GM19395 (cell line): ENCODE results near the gene DDX46.
A peak's percentile ranks its signal among the peaks of the same experiment; 100 is the strongest.
"Not testable (repeated sequence)": the region's sequence is repeated elsewhere in the genome, so short reads cannot be mapped to it uniquely, and the experiment has no call there.

Source experiments
- ATAC-seq: cut with Tn5 transposase; IDR thresholded peaks from one replicate; pipeline ENCODE4 v1.9.1; 2021; ENCODE audit warnings: mild to moderate bottlenecking, moderate library complexity; ENCODE audit not compliant: unreplicated experiment

DDX46 gene

GRCh38 chr5:134838361-134838760 is 79.8 kb downstream of the DDX46 start:
- ATAC-seq: not testable (repeated sequence)

- ATAC-seq: no peak
These were observed 82.2 kb downstream of the DDX46 start for GRCh38 chr5:134840811-134841210.

- no peak for ATAC-seq
These were observed 85.7 kb downstream of the DDX46 start for GRCh38 chr5:134844252-134844651.

DNA sequence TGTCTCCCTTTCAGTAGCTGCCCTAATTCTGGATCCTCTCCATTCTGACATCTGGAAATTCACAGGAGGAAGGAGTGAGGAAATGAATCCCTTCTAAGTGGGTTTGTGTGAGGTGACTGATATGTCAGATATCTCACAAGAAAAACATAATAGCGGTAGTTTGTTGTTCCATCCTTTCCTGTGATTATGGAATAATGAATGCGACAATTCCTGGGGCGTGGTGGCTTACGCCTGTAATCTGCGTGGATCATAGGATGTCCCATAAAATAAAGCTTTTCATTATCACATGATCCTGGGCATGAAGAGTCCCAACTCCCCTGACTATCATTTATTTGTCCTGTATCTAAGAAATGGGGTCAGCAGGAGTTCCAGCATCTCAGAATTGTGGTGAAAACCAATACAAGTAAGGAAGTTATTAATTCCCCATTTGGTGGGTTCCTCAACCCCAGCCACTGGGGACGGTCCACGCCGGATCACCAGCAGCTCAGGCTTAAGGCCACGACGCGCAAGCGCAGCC is 86.8 kb downstream of the DDX46 start:
- ATAC-seq: no peak

DNA sequence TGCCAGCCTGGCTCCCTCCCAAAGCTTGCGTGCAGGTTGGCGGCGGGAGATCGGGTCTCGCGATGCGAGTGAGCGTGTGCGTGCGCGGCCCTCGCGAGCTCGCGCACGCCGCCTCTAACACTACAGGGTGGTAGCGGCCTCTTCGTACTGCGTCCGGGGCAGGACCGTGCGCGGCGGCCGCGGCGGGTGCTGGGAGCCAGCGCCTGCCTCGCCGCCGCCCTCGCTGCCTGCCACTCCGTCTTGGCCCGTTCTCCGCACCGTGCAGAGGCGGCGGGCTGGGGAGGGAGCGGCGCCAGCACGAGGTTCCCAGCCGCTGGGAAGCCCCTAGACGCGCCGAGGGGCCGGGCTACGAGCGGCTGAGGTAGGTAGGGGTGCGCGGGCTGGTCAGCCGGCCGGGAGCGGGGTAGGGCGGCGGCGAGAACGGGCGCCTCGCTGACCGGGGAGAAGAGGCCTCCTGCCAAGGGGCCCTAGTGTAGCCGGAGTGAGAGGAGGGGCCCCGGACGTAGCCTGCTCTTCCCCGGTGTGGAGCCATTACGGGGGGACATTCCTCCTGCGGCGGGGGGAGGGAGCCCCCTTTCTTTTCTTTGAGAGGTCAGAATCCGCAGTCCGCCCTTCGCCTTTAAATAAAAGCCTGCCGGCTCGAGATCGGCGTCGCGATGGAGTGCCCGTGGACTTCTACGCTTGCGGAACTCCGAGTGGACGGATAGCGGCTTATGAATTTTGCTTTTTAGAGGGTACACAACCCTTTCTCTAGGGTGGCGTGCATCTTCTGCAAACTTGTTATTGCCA is 87.5 kb downstream of the DDX46 start, which contains the start of gene C5orf24:
Gene C5orf24, plus strand, starts transcription at position 117 of the 789 bp plus-strand sequence. CDS start 8,933 bp downstream, outside the sequence.
- peak; percentile 94 for ATAC-seq

DNA sequence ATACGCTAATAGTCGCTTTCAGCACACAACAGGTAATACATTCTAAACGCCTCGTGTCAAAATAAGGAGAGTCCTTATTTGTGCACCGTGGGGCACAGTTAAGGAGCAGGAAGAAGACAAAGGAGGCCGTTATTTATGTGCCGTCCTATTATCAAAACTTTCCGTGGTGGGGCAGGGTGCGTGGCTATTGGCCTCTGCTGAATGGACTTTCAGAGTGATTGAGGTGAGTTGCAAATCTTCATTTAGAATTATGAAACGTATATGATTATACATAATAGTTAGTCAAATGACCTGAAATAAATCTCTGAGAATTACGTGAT is 88.0 kb downstream of the DDX46 start:
- peak; percentile 13 for ATAC-seq

GRCh38 chr5:134849434-134849933 is 90.9 kb downstream of the DDX46 start:
- ATAC-seq: not testable (repeated sequence)

DNA sequence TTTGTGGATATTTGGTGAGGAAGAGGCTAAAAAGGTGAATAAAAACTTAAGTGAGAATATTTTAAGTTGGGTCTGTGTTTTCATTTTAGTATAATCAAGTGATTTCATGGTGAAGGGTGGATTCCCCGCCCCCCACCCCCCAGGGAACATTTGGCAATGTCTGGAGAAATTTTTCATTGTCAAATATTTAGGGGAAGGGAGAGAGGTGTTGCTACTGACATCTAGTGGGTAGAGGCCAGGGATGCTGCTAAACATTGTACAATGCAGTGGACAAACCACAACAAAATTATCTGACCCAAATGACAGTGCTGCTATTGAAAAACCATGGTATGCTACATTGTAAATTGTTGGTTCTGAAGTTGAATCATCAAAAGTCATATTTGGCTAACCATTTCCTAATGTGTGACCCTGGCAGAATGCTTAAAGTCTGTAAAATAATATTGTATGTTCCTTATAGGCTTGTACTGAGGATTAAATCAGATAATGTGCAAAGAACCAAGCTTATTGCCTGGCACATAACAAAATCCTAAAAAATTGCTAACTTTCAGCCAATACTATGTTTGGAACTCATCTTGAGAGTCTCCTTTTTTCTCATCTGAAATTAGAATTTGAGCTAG is 92.8 kb downstream of the DDX46 start:
- no peak for ATAC-seq

DNA sequence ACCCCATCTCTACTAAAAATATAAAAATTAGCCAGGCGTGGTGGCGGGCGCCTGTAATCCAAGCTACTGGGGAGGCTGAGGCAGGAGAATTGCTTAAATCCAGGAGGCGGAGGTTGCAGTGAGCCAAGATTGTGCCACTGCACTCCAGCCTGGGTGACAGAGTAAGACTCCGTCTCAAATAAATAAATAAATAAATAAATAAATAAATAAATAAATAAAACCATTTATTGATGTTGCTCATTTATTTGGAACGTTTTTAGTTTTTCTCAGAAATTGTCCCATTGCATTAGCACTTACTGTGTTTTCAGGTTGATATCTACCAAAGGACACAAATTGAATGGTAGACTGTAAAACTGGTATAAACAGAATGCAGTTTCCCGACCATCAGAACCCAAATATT is 97.9 kb downstream of the DDX46 start:
- ATAC-seq: not testable (repeated sequence)

DNA sequence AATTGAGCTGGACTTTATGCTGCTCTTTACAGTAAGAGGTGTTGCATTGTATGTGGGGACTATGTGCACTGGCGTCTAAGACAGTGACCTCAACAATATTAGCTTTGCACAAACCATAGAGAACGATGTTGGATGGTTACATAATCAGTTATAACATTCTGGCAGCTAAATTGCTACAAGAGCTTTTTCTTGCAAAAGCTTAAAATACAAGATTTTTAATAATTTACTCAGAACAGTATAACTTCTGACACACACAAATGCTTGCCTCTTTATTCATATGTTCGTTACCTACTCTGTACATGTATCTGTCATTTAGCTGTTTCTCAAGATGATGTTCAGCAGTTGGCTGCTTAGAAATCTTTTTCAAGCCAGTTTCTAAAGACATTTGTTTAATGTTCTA is 98.8 kb downstream of the DDX46 start:
- ATAC-seq: no peak

GRCh38 chr5:134864707-134865106 is 106.1 kb downstream of the DDX46 start:
- no peak for ATAC-seq

- ATAC-seq: no peak
These were observed 114.9 kb downstream of the DDX46 start for GRCh38 chr5:134873494-134873893.

DNA sequence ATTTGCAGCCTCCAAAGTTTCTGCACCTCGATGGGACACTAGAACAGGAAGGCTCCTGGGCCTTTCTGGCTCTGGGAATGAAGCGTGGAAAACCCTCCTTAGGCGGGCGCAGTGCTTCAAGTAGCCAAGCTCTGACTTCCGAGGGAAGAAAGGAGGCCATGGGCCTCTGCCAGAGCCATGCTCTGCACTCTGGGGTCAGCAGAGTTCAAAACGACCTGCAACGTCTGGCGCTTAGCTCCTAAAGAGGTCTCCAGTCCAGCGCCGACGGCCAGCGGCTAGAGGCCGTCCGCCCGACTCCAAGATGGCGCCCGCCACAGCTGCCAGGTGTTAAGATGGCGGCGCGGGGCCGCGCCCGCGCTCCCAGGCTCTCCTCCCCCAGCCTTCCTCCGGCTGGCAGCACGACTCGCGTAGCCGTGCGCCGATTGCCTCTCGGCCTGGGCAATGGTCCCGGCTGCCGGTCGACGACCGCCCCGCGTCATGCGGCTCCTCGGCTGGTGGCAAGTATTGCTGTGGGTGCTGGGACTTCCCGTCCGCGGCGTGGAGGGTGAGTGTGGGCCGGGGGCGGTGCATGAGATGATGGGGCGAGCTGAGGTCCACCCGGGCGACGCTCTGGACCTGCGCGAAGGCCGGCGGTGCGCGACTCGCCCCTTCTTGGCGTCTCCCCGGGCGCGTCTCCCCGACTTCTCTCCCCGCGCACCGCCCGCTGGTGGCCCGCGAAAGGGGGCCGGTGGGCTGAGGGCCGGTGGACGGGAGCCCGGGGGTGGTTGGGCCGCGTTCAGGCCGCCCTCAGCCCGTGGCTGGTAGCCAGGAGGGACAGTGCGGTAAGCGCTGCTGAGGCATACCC is 115.6 kb downstream of the DDX46 start, which contains the start of gene TXNDC15:
Gene TXNDC15, plus strand, starts transcription at position 385 of the 844 bp plus-strand sequence. Its CDS starts 57 bp downstream, at position 442.
- peak; percentile 83 for ATAC-seq

GRCh38 chr5:134874831-134875655 is 116.5 kb downstream of the DDX46 start:
- peak; percentile 32 for ATAC-seq

GRCh38 chr5:134877159-134877558 is 118.6 kb downstream of the DDX46 start:
- peak; percentile 46 for ATAC-seq

DNA sequence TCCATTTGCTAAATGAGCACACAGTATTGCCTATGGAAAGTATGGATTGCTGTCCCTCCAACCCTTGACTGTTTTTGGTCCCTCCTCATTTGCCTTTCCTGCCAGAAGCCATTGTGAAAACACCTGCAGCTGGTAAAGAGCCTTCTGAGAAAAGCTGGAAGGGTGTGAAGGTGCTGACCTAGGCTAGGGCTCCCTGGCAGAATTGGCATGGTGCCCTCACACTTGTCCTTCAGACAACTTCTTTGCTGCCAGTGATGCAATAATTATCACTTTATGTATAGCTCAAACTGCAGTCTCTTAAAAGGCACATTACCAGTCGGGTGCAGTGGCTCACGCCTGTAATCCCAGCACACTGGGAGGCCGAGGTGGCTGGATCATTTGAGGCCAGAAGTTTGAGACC is 119.8 kb downstream of the DDX46 start:
- no peak for ATAC-seq

DNA sequence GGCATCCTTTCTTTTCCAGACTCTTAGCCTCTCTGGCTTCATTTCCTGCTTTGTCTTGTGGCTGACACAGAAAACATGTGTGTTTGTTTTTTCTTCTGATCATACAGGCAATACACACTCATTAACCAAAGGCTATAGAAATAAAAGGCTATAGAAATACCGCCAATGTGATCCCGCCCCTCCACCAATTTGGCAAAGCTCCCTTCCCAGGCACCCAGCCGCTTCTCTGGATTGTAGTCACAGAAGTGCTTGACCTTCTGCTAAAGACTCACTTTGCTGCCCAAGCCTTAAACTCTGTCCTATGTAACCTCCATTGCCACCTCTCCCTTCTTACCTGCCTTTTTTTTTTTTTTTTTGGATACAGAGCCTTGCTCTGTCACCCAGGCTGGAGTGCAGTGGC is 120.9 kb downstream of the DDX46 start:
- no peak for ATAC-seq
